Activated B cell treated with CpG ODN at 0.5 μM for 24 hours (primary cell): ENCODE results near the gene PLEKHA7. TPM values are rescaled to one million over a fixed set of nuclear protein-coding genes. Genes with fewer than 3 reads are reported as not detected.
A peak's percentile ranks its signal among the peaks of the same experiment; 100 is the strongest.

Experiments used
- ATAC-seq: fragments of 200-7000 bp; cut with Tn5 transposase; one replicate; pipeline ENCODE4 v1.10.0; 2021; ENCODE audit warnings: low read depth, mild to moderate bottlenecking, moderate library complexity
- CTCF ChIA-PET: fragments of 350-600 bp; sonication (Branson Sonifier 250); formaldehyde crosslinking; loops from one replicate; lab custom pipeline; 2021; ENCODE audit warnings: antibody characterized with exemption; lab: Charles Lee
- POLR2A ChIA-PET: fragments of 350-600 bp; sonication (Branson Sonifier 250); formaldehyde crosslinking; loops from one replicate; lab custom pipeline; 2021; ENCODE audit warnings: antibody characterized with exemption; lab: Charles Lee
- DNase-seq: peaks from one replicate; pipeline ENCODE4 v3.0.0; 2022
- H3K27ac Mint-ChIP-seq: one replicate; pipeline ENCODE4 v1.8.0; 2020; ENCODE audit warnings: mixed read lengths
- H3K27me3 Mint-ChIP-seq: one replicate; pipeline ENCODE4 v1.8.0; 2021; ENCODE audit warnings: mixed read lengths
- H3K36me3 Mint-ChIP-seq: one replicate; pipeline ENCODE4 v1.8.0; 2021; ENCODE audit warnings: low read depth, mixed read lengths
- H3K4me1 Mint-ChIP-seq: one replicate; pipeline ENCODE4 v1.8.0; 2021; ENCODE audit warnings: mixed read lengths
- H3K4me3 Mint-ChIP-seq: one replicate; pipeline ENCODE4 v1.8.0; 2020; ENCODE audit warnings: mild to moderate bottlenecking, mixed read lengths
- H3K9me3 Mint-ChIP-seq: one replicate; pipeline ENCODE4 v1.8.0; 2020; ENCODE audit warnings: mixed read lengths
- CTCF ChIP-seq: fragments of 200-600 bp; IDR thresholded peaks from one replicate; pipeline ENCODE4 v1.8.0; 2022; ENCODE audit warnings: antibody characterized with exemption, mild to moderate bottlenecking
- intact Hi-C: fragments of 100-400 bp; cut with micrococcal nuclease; formaldehyde crosslinking; loops from one replicate; pipeline ENCODE4 v1.15.1; 2024
- total RNA-seq: library from RNA; stranded (reverse); gene quantifications from 2 replicates; pipeline ENCODE4 v1.2.3, GENCODE V29; 2022

The PLEKHA7 gene
- total RNA-seq, 1 donor from 2014 or later = 4.9 TPM

GRCh38 chr11:16902781-16903378 is 111.3 kb downstream of the PLEKHA7 start:
- H3K27me3 Mint-ChIP-seq = no peaks in the 10 kb centered on the region
- intact Hi-C loops = loop anchor here (1.0 to 10.0 kb wide), 7 partner anchors 21 to 452 kb away; partner anchors contain the start of genes NCR3LG1, NUCB2 and RPS13
- peak overlapping the region; percentile 92 for H3K27ac Mint-ChIP-seq
- H3K4me3 Mint-ChIP-seq = peak overlapping the region; percentile 74
- POLR2A ChIA-PET = interaction anchor here (0.5 to 2.1 kb wide), 4 partner anchors 19 to 176 kb away, joined by 3 to 8 read pairs (median 6); partner anchors contain the start of gene RPS13
- DNase-seq (no peak), ATAC-seq (peak; percentile 64)
- no peak for TF ChIP-seq CTCF
- CTCF ChIA-PET = interaction anchor here (1.0 to 1.4 kb wide), 2 partner anchors 83 to 161 kb away, joined by 4 to 5 read pairs; no protein-coding TSS in a partner anchor
- H3K4me1 Mint-ChIP-seq = peaks cover 33% of the 10 kb centered on the region
- no peaks in the 10 kb centered on the region for H3K36me3 Mint-ChIP-seq
- no peaks in the 10 kb centered on the region for H3K9me3 Mint-ChIP-seq

GRCh38 chr11:16902182-16902581 is 112.0 kb downstream of the PLEKHA7 start:
- peak overlapping the region; percentile 92 for H3K27ac Mint-ChIP-seq
- H3K4me3 Mint-ChIP-seq = peak overlapping the region; percentile 74
- TF ChIP-seq CTCF = no peak
- peaks cover 39% of the 10 kb centered on the region for H3K4me1 Mint-ChIP-seq
- CTCF ChIA-PET = interaction anchor here (1.4 kb wide), 1 partner anchor 82 kb away, joined by 5 read pairs; no protein-coding TSS in a partner anchor
- DNase-seq (no peak), ATAC-seq (peak; percentile 80)
- POLR2A ChIA-PET = interaction anchor here (0.5 to 2.1 kb wide), 4 partner anchors 19 to 177 kb away, joined by 3 to 8 read pairs (median 6); partner anchors contain the start of gene RPS13
- intact Hi-C loops = loop anchor here (1.0 to 10.0 kb wide), 5 partner anchors 45 to 453 kb away; partner anchors contain the start of genes NCR3LG1 and NUCB2
- no peaks in the 10 kb centered on the region for H3K9me3 Mint-ChIP-seq
- H3K27me3 Mint-ChIP-seq = no peaks in the 10 kb centered on the region
- H3K36me3 Mint-ChIP-seq = no peaks in the 10 kb centered on the region

GRCh38 chr11:16900491-16900890 is 113.7 kb downstream of the PLEKHA7 start:
- TF ChIP-seq CTCF = no peak
- no peaks in the 10 kb centered on the region for H3K27me3 Mint-ChIP-seq
- no peak for ATAC-seq
- H3K27ac Mint-ChIP-seq = no peak overlapping the region
- H3K36me3 Mint-ChIP-seq = no peaks in the 10 kb centered on the region
- no peak for DNase-seq
- no peaks in the 10 kb centered on the region for H3K9me3 Mint-ChIP-seq
- H3K4me1 Mint-ChIP-seq = peaks cover 39% of the 10 kb centered on the region
- ChIA-PET POLR2A (no interaction called here), CTCF (no interaction called here)
- intact Hi-C loops = loop anchor here (10.0 kb wide), 1 partner anchor 454 kb away; the partner anchor contains the start of gene NCR3LG1
- H3K4me3 Mint-ChIP-seq = no peak overlapping the region

GRCh38 chr11:16899708-16900303 is 114.4 kb downstream of the PLEKHA7 start:
- H3K27ac Mint-ChIP-seq = peak overlapping the region; percentile 5
- no peaks in the 10 kb centered on the region for H3K9me3 Mint-ChIP-seq
- ATAC-seq (no peak), DNase-seq (no peak)
- no peaks in the 10 kb centered on the region for H3K36me3 Mint-ChIP-seq
- CTCF ChIA-PET = no interaction called here
- no peak for TF ChIP-seq CTCF
- no peaks in the 10 kb centered on the region for H3K27me3 Mint-ChIP-seq
- POLR2A ChIA-PET = no interaction called here
- peaks cover 41% of the 10 kb centered on the region for H3K4me1 Mint-ChIP-seq
- H3K4me3 Mint-ChIP-seq = no peak overlapping the region
- intact Hi-C loops = loop anchor here (10.0 kb wide), 1 partner anchor 455 kb away; the partner anchor contains the start of gene NCR3LG1
